HG03196 (cell line): ENCODE data around the gene CAVIN1.
A peak's percentile ranks its signal among the peaks of the same experiment; 100 is the strongest.
"Not testable (repeated sequence)": the region's sequence is repeated elsewhere in the genome, so short reads cannot be mapped to it uniquely, and the experiment has no call there.

Source experiments
- ATAC-seq: cut with Tn5 transposase; IDR thresholded peaks from one replicate; pipeline ENCODE4 v1.9.1; 2021; ENCODE audit not compliant: unreplicated experiment

CAVIN1 gene, protein sequence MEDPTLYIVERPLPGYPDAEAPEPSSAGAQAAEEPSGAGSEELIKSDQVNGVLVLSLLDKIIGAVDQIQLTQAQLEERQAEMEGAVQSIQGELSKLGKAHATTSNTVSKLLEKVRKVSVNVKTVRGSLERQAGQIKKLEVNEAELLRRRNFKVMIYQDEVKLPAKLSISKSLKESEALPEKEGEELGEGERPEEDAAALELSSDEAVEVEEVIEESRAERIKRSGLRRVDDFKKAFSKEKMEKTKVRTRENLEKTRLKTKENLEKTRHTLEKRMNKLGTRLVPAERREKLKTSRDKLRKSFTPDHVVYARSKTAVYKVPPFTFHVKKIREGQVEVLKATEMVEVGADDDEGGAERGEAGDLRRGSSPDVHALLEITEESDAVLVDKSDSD

DNA sequence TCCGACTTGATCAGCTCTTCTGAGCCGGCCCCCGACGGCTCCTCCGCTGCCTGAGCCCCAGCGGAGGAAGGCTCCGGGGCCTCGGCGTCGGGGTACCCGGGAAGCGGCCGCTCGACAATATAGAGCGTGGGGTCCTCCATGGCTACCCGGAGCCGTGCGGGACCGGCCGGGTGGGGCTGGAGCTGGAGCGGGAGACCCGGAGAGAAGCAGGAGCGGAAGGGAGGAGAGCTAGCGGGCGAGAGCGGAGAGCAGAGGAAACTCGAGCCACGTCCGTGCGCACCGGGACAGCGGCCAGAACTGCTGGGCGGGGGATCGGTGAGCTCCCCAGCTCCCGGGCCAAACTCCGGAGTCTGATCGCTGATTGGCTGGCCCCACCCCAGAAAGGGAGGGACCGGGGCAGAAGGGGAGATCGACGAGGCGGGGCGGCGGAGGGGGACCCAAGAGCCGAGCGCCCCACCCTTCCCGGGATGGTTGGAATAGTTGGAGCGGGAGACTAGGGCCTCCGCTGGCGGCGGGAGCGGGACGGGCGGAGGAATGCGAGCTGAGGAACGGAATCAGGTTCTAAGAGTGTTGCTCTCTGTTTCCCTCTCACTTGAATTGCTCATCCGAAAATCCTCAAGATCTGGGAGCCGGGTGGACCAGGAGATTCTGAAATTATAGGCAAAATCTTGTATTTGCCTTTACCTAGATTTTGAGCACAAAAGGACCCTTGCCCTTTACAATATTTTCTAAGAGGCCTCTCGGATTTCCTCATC, at the start of gene CAVIN1:
CAVIN1 (minus strand) TSS at position 299 of the 755 bp plus-strand sequence; CDS start at position 140, 159 bp downstream.
- no peak for ATAC-seq

GRCh38 chr17:42467889-42468288, 44.8 kb upstream of the CAVIN1 start:
- no peak for ATAC-seq

- ATAC-seq, result no peak
These were observed 40.9 kb upstream of the CAVIN1 start for GRCh38 chr17:42463976-42464400.

DNA sequence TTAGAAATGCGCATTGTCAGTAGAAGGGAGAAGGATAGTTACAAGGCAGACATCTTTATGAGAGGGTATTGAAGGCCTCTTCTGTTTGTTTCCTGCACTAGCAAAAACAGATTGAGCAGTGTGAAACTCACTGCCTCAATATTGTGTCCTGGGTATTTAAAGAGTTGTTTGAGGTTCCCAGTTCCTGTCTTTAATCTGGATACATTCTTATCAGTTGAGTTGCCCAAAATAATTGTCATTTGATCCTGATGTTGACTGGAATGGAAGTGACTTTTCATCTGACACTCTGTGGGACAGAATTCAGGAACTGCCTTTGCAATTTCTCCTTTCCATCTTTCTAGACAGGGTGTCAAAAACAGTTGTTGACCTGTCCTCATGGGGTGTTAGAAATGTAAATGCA, 37.3 kb upstream of the CAVIN1 start:
- ATAC-seq, result no peak

DNA sequence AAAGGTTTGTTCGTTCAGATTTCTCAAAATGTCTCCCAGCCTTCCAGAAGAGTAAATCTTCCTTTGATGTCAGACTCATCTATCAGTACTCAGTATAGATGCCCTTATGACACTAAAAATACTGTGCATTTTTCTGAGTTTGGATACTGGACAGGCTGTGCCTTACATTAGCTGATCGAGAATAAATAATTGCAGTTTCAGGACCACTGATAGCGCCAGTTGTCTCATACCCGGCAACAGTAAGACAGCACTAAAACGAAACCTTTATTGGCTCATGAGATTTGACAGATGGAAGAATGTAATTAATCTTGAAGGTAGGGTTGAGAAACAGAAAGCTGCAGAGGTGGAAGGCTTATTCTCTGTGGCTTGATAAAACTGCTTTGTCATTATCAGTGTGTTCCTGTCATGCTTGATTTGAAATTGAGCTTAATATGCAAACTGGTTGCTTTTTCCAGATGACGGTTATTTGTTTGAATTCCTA, 36.8 kb upstream of the CAVIN1 start:
- ATAC-seq, result no peak

DNA sequence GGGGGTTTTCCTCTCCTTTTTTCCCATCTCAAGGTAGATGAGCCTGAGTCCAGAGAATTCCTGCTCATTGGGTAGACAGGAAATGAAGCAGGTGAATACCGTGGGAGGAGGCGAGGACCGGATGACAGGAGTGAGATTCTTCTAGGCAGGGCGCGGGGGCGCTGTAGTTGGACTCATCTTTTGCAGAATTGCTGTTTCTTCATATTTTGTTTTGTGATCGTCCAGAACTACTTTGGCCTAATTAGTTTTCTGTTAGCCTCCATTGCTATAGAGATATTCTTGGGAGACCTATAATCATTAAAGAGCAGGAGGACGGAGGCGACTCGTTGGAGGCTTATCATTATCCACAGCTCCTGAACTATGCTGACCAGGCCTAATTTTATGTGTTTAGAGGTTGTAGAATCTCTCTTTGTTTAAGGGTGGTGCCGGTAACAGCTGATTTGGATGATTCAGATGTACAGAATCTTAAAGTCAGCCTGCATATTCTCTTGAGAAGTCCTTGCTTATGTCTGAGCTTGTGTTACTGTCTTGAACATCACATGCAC, 36.3 kb upstream of the CAVIN1 start:
- ATAC-seq, result no peak

DNA sequence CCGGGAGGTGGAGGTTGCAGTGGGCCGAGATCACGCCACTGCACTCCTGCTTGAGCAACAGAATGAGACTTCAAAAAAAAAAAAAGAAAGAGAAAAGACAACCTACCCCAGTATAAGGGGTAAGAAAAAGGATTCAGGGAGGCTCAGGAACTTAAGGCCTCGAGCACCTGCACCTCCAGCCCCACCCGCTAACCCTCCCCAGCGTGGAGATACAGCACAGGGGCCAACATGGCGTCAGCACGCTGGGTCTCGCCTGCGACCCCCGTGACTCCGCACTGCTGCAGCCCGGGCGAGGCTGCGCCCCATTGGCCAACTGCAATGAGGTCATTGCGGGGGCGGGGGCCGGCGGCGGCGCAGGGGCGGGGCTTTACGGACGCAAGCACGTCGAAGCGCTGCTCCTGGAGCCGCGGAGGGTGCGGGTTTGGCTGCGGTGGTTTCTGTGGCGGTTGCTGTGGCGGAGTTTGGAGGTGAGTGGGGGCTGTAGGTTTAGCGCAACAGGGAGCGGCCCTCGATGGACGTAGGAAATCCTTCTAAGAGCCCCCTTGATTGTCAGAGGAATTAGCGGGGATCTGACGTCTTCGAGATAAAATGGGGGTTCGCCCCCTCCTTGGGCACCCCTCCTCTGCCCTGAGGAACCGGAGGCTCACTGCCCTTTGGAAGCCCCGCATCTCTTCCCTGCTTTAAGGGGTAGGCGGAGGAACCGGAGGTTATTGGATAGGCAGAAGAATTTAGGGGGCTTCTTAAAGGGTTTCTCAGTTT, 35.6 kb upstream of the CAVIN1 start, which contains the start of gene ATP6V0A1:
ATP6V0A1 (plus strand) TSS at position 382 of the 759 bp plus-strand sequence. CDS start 2,017 bp downstream, outside the sequence.
- peak; percentile 61 for ATAC-seq

DNA sequence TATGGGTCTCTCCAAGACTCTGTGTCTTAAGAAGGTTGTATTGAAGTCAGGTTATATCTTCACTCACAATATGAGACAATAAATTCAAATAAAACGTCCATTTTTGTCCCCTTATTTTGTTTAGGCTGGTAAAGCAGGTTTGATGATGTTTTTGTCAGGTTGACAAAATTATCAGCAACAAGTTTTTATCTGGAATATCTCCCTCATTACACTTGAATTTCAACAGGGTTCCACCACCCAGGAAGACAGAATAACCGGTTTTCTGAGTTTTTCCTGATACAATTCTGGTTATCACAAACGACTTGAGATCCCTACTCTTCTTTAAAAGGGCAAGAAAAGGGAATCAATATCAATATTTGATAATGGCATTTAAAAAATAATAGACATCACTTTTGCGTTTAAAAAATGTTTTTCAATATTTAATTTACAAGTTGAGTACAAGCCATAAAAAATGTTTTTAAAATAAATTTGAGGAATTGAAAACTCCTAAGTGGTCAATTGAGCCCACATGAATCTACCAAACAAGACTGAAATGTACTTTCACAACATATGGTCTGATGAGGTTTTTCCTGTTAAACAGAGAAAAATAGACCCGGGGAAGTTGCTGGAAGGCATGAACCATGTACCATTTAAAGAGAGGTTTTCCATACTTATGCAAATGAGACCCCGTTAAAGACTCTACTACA, 34.2 kb upstream of the CAVIN1 start:
- ATAC-seq, result no peak

GRCh38 chr17:42456223-42457106, 33.4 kb upstream of the CAVIN1 start:
- ATAC-seq, result peak; percentile 46

- ATAC-seq, result not testable (repeated sequence)
These were observed 31.9 kb upstream of the CAVIN1 start for GRCh38 chr17:42454987-42455386.

- ATAC-seq, result no peak
These were observed 30.4 kb upstream of the CAVIN1 start for GRCh38 chr17:42453439-42453838.

DNA sequence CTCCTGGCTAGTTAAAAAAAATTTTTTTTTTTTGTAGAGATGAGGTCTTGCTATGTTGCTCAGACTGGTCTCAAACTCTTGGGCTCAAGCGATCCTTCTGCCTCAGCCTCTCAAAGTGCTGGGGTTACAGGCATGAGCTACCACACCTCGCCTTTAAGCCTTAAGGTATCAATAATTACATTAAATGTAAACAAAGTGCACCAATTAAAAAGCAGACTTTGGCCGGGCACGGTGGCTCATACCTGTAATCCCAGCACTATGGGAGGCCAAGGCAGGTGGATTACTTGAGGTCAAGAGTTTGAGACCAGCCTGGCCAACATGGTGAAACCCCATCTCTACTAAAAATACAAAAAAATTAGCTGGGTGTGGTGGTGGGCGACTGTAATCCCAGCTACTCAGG, 28.2 kb upstream of the CAVIN1 start:
- ATAC-seq, result not testable (repeated sequence)

DNA sequence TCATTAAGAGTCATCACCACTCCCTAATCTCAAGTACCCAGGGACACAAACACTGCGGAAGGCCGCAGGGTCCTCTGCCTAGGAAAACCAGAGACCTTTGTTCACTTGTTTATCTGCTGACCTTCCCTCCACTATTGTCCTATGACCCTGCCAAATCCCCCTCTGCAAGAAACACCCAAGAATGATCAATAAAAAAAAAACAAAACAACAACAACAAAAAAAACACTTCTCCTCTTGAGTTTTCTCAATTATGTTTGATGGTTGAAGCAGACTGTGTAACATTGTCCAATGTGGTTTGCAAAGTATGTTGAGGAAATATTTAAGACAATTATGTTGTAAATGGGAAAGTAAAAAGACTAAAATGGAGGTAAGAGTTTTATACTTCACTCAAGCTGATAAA, 26.8 kb upstream of the CAVIN1 start:
- not testable (repeated sequence) for ATAC-seq

- not testable (repeated sequence) for ATAC-seq
These were observed 26.1 kb upstream of the CAVIN1 start for GRCh38 chr17:42449176-42449575.

GRCh38 chr17:42442196-42442565, 19.1 kb upstream of the CAVIN1 start:
- ATAC-seq, result no peak

DNA sequence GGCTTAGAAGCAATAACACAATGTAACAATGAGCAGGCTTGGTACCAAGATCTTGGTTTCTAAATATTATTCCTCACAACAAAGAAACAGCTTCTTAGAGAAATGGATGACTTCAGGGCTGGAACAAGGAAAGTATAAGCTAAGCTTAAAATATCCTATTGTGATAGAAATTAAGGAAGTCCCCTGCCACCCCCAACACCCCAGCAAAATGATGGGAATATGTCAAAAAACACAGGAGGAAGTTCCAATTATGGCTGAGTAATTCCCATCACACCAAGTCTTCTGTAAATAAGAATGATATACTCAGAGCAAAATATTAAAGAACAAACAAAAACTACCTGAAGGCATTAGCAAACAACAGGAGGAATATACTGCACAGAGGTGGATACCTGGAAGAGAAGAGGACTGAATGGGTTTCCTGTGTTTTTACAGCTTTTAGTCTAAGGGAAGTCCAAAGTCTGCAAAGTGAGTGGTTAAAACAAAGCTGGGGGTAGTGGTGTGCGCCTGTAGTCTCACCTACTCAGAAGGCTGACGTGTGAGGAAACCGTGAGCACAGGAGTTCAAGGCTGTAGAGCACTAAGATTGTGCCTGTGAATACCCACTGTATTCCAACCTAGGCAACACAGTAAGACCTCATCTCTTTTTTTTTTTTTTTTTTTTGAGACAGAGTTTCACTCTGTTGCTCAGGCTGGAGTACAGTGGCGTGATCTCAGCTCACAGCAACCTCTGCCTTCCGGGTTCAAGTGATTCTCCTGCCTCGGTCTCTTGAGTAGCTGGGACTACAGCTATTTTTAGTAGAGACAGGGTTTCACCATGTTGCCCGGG, 18.5 kb upstream of the CAVIN1 start:
- no peak for ATAC-seq

GRCh38 chr17:42438600-42439567, 15.8 kb upstream of the CAVIN1 start:
- ATAC-seq, result no peak
